Prostate gland (tissue), 2 donors: Measurements from ENCODE around the gene ITGAL.

Experiments used
- POLR2A ChIP-seq: fragments of 450-650 bp; IDR thresholded peaks from one replicate; pipeline ENCODE4 v1.6.1; 2016; ENCODE audit warnings: antibody characterized with exemption, mild to moderate bottlenecking
- POLR2AphosphoS5 ChIP-seq: sonication (generic); formaldehyde crosslinking; IDR thresholded peaks from one replicate; pipeline ENCODE4 v1.6.1; 2017; ENCODE audit warnings: antibody characterized with exemption
- TF ChIP-seq, protein P1 (sequence below), 4 experiments: fragments of 200-600 bp in 2 of 4; fragments of 450-650 bp in 2 of 4; sonication (generic) in 2 of 4; IDR thresholded peaks; 1 replicate in 3 of 4; 2 replicates in 1 of 4; pipeline ENCODE4 v1.5.1; 2016 to 2019; ENCODE audit warnings: antibody characterized with exemption in 4 of 4, mild to moderate bottlenecking in 2 of 4, moderate library complexity in 2 of 4

DNA sequence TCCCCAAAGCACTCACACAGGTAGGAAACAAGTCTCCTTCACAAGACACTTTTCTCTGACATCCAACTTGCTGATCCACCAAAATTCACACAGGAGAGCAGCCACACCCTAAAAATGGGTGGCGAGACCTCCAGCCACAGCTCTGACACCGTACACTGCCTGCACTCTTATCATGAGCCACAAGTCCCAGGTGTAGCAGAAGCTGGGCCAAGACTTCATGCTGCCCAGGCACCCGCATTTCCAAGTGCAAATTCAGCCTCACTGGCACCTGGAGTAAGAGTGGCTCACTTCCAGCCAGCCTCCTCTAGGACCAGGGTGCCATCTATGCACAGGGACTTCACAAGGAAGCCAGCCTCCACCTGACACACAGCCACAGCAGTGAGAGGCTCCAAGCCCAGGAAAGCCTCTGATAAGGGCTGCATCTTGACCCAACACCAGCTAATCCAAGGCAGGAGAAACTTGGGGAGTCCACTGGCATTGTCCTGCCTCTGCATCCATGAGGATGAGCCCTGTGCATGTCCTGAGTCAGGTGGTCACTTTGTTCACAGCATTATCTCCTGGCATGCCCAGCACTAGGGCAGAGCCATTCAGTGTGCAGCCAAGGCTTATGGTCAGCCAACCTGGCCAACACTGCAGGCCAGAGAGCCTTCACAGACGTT is 56.4 kb downstream of the ITGAL start:
- TF ChIP-seq POLR2A (no peak), POLR2AphosphoS5 (no peak)
- TF ChIP-seq, protein P1, sequence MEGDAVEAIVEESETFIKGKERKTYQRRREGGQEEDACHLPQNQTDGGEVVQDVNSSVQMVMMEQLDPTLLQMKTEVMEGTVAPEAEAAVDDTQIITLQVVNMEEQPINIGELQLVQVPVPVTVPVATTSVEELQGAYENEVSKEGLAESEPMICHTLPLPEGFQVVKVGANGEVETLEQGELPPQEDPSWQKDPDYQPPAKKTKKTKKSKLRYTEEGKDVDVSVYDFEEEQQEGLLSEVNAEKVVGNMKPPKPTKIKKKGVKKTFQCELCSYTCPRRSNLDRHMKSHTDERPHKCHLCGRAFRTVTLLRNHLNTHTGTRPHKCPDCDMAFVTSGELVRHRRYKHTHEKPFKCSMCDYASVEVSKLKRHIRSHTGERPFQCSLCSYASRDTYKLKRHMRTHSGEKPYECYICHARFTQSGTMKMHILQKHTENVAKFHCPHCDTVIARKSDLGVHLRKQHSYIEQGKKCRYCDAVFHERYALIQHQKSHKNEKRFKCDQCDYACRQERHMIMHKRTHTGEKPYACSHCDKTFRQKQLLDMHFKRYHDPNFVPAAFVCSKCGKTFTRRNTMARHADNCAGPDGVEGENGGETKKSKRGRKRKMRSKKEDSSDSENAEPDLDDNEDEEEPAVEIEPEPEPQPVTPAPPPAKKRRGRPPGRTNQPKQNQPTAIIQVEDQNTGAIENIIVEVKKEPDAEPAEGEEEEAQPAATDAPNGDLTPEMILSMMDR (IDR thresholded peaks at IDR 0.05), result no peak
